ENCODE results near the gene CPED1.

CPED1 gene

GRCh38 chr7:121275204-121275603 is 286.7 kb downstream of the CPED1 start:
- no peak overlapping the region for H3K4me2 ChIP-seq (ENCODE audit: low read depth, low read length)
- no peak overlapping the region for H3K9ac ChIP-seq (ENCODE audit: low read length)
- H3K4me3 ChIP-seq (ENCODE audit: low read length) = no peak overlapping the region
- H3K27me3 ChIP-seq (replicated peaks; ENCODE audit: insufficient read depth, low read length) = no peaks in the 10 kb centered on the region
- no peaks in the 10 kb centered on the region for H3K79me2 ChIP-seq (ENCODE audit: low read length)
- no peaks in the 10 kb centered on the region for H3K9me2 ChIP-seq (replicated peaks; ENCODE audit: insufficient read depth, low read length)
- no peaks in the 10 kb centered on the region for H3K36me3 ChIP-seq (replicated peaks; ENCODE audit: insufficient read depth, low read length)
- peaks cover 18% of the 10 kb centered on the region for H3F3A ChIP-seq (ENCODE audit: insufficient read depth, low read length)
- no peak overlapping the region for H2AFZ ChIP-seq (ENCODE audit: low read length)
- TF ChIP-seq EZH2phosphoT487 (IDR thresholded peaks at IDR 0.05; ENCODE audit: low read length) (no peak), EZH2 (optimal IDR thresholded peaks at IDR 0.05; ENCODE audit: low read depth, low read length) (no peak), CTCF (IDR thresholded peaks at IDR 0.05; ENCODE audit: low read length) (no peak)
- no peak overlapping the region for H3K27ac ChIP-seq (ENCODE audit: low read length)
- H3K4me1 ChIP-seq (ENCODE audit: low read length) = peaks cover 33% of the 10 kb centered on the region
- no peaks in the 10 kb centered on the region for H3K9me3 ChIP-seq (replicated peaks; ENCODE audit: insufficient read depth, low read length)
- H4K20me1 ChIP-seq (ENCODE audit: insufficient read depth, low read length) = no peaks in the 10 kb centered on the region
- DNase-seq = no peak

DNA sequence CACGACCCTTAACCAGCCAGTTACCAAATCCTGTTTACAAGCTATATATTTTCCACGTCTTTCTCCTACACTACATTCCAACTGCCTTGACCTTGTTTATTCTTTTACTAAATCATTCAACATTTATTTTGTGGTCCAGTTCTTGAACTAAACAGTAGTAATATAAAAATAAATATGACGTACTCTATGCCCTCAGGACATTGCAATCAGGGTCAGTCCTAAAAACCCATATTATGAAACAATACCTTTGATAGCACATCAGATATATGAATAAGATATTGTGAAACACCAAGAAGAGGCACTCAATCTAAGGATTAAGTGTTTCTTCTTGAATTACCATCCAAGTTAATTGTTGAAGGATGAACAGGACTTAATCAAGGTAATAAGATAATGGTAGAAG is 287.8 kb downstream of the CPED1 start:
- no peak for TF ChIP-seq EZH2phosphoT487 (IDR thresholded peaks at IDR 0.05; ENCODE audit: low read length)
- no peak for TF ChIP-seq EZH2 (optimal IDR thresholded peaks at IDR 0.05; ENCODE audit: low read depth, low read length)
- no peak for TF ChIP-seq CTCF (IDR thresholded peaks at IDR 0.05; ENCODE audit: low read length)
- H3K27ac ChIP-seq (ENCODE audit: low read length) = no peak overlapping the region

DNA sequence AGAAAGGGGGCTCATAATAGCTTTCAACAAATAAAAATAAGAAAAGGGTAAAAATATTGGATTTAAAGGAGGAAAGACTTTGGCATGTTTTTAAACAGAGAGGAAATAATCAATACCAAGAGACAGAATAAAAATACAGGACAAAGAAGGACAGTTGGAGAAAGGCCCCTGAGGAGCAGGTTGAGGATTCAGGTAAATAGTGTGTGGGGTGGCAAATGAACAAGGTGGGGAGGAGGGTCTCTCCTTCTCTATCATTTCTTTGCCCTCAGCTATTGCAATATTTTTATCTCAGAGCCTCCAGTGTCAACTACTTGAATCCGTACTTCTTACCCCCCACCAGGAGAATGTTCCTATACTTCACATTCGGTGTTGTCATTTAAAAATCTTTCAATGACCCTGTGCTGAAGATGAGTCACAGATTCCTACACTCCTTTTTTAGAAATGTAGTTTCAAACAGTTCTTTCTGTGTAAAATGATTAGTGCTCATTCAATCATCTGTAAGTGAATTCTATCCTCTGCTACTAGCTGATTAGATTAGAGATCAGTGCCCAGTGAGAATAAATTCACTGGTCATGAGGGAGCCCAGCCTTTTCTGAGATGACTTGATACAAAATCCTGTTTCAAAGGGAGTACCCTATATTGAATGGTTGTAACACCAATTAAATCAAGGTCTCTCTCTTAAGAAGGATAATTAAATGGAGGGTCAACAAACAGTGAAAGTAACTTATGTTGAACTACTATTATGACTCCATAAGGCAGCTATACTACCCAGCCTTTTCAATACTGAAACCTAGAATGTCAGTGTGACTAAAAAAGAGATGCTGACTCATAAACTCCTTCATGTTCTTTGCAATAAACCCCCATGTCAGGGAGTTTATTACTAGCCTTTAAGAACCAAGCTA is 289.9 kb downstream of the CPED1 start:
- Histone ChIP-seq H3F3A (ENCODE audit: insufficient read depth, low read length) (peaks cover 18% of the 10 kb centered on the region), H3K27ac (ENCODE audit: low read length) (peak overlapping the region; percentile 2; the same call in 1 of the 2 replicates), H3K4me2 (ENCODE audit: low read depth, low read length) (peak overlapping the region; percentile 36), H3K36me3 (replicated peaks; ENCODE audit: insufficient read depth, low read length) (no peaks in the 10 kb centered on the region), H4K20me1 (ENCODE audit: insufficient read depth, low read length) (no peaks in the 10 kb centered on the region), H2AFZ (ENCODE audit: low read length) (no peak overlapping the region), H3K79me2 (ENCODE audit: low read length) (no peaks in the 10 kb centered on the region), H3K4me3 (ENCODE audit: low read length) (0 out of 2 replicates have a peak overlapping the region, but pooled peaks have one; percentile 2), H3K9ac (ENCODE audit: low read length) (no peak overlapping the region), H3K9me2 (replicated peaks; ENCODE audit: insufficient read depth, low read length) (no peaks in the 10 kb centered on the region), H3K9me3 (replicated peaks; ENCODE audit: insufficient read depth, low read length) (no peaks in the 10 kb centered on the region), H3K4me1 (ENCODE audit: low read length) (peaks cover 32% of the 10 kb centered on the region), H3K27me3 (replicated peaks; ENCODE audit: insufficient read depth, low read length) (no peaks in the 10 kb centered on the region)
- TF ChIP-seq CTCF (IDR thresholded peaks at IDR 0.05; ENCODE audit: low read length) (no peak), EZH2phosphoT487 (IDR thresholded peaks at IDR 0.05; ENCODE audit: low read length) (no peak), EZH2 (optimal IDR thresholded peaks at IDR 0.05; ENCODE audit: low read depth, low read length) (no peak)
- peak; percentile 94 for DNase-seq

More for the DNA sequence above, 287.8 kb downstream of the CPED1 start:
- Histone ChIP-seq H3K4me2 (ENCODE audit: low read depth, low read length) (no peak overlapping the region), H3K36me3 (replicated peaks; ENCODE audit: insufficient read depth, low read length) (no peaks in the 10 kb centered on the region), H3K9me2 (replicated peaks; ENCODE audit: insufficient read depth, low read length) (no peaks in the 10 kb centered on the region), H4K20me1 (ENCODE audit: insufficient read depth, low read length) (no peaks in the 10 kb centered on the region), H3K4me3 (ENCODE audit: low read length) (no peak overlapping the region), H3F3A (ENCODE audit: insufficient read depth, low read length) (peaks cover 18% of the 10 kb centered on the region), H2AFZ (ENCODE audit: low read length) (no peak overlapping the region), H3K27me3 (replicated peaks; ENCODE audit: insufficient read depth, low read length) (no peaks in the 10 kb centered on the region), H3K9ac (ENCODE audit: low read length) (no peak overlapping the region), H3K79me2 (ENCODE audit: low read length) (no peaks in the 10 kb centered on the region), H3K4me1 (ENCODE audit: low read length) (peaks cover 33% of the 10 kb centered on the region), H3K9me3 (replicated peaks; ENCODE audit: insufficient read depth, low read length) (no peaks in the 10 kb centered on the region)
- no peak for DNase-seq
